ENCODE measurements around the gene CEP162. TPM values are rescaled to one million over a fixed set of nuclear protein-coding genes. Genes with fewer than 3 reads are reported as not detected.

The CEP162 gene
- total RNA-seq, 1 experiment from 2014 or later, result 2.4 TPM

- CTCF ChIA-PET, result interaction anchor here (0.7 to 1.0 kb wide), 2 partner anchors 10 to 11 kb away, joined by 4 read pairs; no protein-coding TSS in a partner anchor
- H3K9me3 Mint-ChIP-seq (ENCODE audit: unreplicated experiment), result peaks cover 1% of the 10 kb centered on the region
- H3K4me3 Mint-ChIP-seq (ENCODE audit: unreplicated experiment), result no peak overlapping the region
- intact Hi-C loops (cut with micrococcal nuclease), result no loop called here
- no peak for TF ChIP-seq CTCF (IDR thresholded peaks at IDR 0.05; ENCODE audit: unreplicated experiment)
- H3K27me3 Mint-ChIP-seq (ENCODE audit: insufficient read depth, unreplicated experiment), result no peaks in the 10 kb centered on the region
- no TSS peak for BruUV-seq (replicated peaks)
- H3K27ac Mint-ChIP-seq (ENCODE audit: low read depth, unreplicated experiment), result no peak overlapping the region
- DNase-seq (ENCODE audit: unreplicated experiment), result peak; percentile 34
- POLR2A ChIA-PET, result interaction anchor here (0.6 to 0.8 kb wide), 3 partner anchors 70 to 802 kb away, joined by 3 to 4 read pairs (median 3); no protein-coding TSS in a partner anchor
- no peaks in the 10 kb centered on the region for H3K36me3 Mint-ChIP-seq (ENCODE audit: insufficient read depth, unreplicated experiment)
- H3K4me1 Mint-ChIP-seq (ENCODE audit: insufficient read depth, unreplicated experiment), result peaks cover 15% of the 10 kb centered on the region
These were observed 36.1 kb upstream of the CEP162 start for GRCh38 chr6:84263557-84263956.

GRCh38 chr6:84260926-84261325 is 33.5 kb upstream of the CEP162 start:
- peaks cover 16% of the 10 kb centered on the region for H3K4me1 Mint-ChIP-seq (ENCODE audit: insufficient read depth, unreplicated experiment)
- BruUV-seq (replicated peaks), result no TSS peak
- no peaks in the 10 kb centered on the region for H3K9me3 Mint-ChIP-seq (ENCODE audit: unreplicated experiment)
- H3K4me3 Mint-ChIP-seq (ENCODE audit: unreplicated experiment), result no peak overlapping the region
- H3K27ac Mint-ChIP-seq (ENCODE audit: low read depth, unreplicated experiment), result no peak overlapping the region
- no peaks in the 10 kb centered on the region for H3K27me3 Mint-ChIP-seq (ENCODE audit: insufficient read depth, unreplicated experiment)
- DNase-seq (ENCODE audit: unreplicated experiment), result peak; percentile 52
- intact Hi-C loops (cut with micrococcal nuclease), result no loop called here
- CTCF ChIA-PET, result interaction anchor here (0.6 to 1.3 kb wide), 2 partner anchors 52 to 864 kb away, joined by 3 read pairs; no protein-coding TSS in a partner anchor
- no peaks in the 10 kb centered on the region for H3K36me3 Mint-ChIP-seq (ENCODE audit: insufficient read depth, unreplicated experiment)
- POLR2A ChIA-PET, result interaction anchor here (1.2 kb wide), 1 partner anchor 300 kb away, joined by 3 read pairs; no protein-coding TSS in a partner anchor
- TF ChIP-seq CTCF (IDR thresholded peaks at IDR 0.05; ENCODE audit: unreplicated experiment), result no peak

GRCh38 chr6:84260196-84260595 is 32.8 kb upstream of the CEP162 start:
- no peak for DNase-seq (ENCODE audit: unreplicated experiment)
- Mint-ChIP-seq H3K36me3 (ENCODE audit: insufficient read depth, unreplicated experiment) (no peaks in the 10 kb centered on the region), H3K4me1 (ENCODE audit: insufficient read depth, unreplicated experiment) (peaks cover 16% of the 10 kb centered on the region), H3K9me3 (ENCODE audit: unreplicated experiment) (no peaks in the 10 kb centered on the region), H3K27ac (ENCODE audit: low read depth, unreplicated experiment) (no peak overlapping the region), H3K27me3 (ENCODE audit: insufficient read depth, unreplicated experiment) (no peaks in the 10 kb centered on the region), H3K4me3 (ENCODE audit: unreplicated experiment) (no peak overlapping the region)
- intact Hi-C loops (cut with micrococcal nuclease), result no loop called here
- POLR2A ChIA-PET, result interaction anchor here (0.7 to 1.2 kb wide), 2 partner anchors 32 to 299 kb away, joined by 3 to 4 read pairs; no protein-coding TSS in a partner anchor
- no TSS peak for BruUV-seq (replicated peaks)
- no peak for TF ChIP-seq CTCF (IDR thresholded peaks at IDR 0.05; ENCODE audit: unreplicated experiment)
- CTCF ChIA-PET, result interaction anchor here (0.6 to 1.3 kb wide), 3 partner anchors 39 to 865 kb away, joined by 3 read pairs; no protein-coding TSS in a partner anchor

GRCh38 chr6:84258866-84259265 is 31.4 kb upstream of the CEP162 start:
- no peak overlapping the region for H3K4me3 Mint-ChIP-seq (ENCODE audit: unreplicated experiment)
- intact Hi-C loops (cut with micrococcal nuclease), result no loop called here

More at GRCh38 chr6:84258866-84259265, 31.4 kb upstream of the CEP162 start:
- H3K4me1 Mint-ChIP-seq (ENCODE audit: insufficient read depth, unreplicated experiment), result peaks cover 16% of the 10 kb centered on the region
- no TSS peak for BruUV-seq (replicated peaks)
- H3K36me3 Mint-ChIP-seq (ENCODE audit: insufficient read depth, unreplicated experiment), result no peaks in the 10 kb centered on the region
- POLR2A ChIA-PET, result no interaction called here
- no peak for DNase-seq (ENCODE audit: unreplicated experiment)
- no peaks in the 10 kb centered on the region for H3K27me3 Mint-ChIP-seq (ENCODE audit: insufficient read depth, unreplicated experiment)
- TF ChIP-seq CTCF (IDR thresholded peaks at IDR 0.05; ENCODE audit: unreplicated experiment), result no peak
- CTCF ChIA-PET, result no interaction called here
- H3K27ac Mint-ChIP-seq (ENCODE audit: low read depth, unreplicated experiment), result no peak overlapping the region
- no peaks in the 10 kb centered on the region for H3K9me3 Mint-ChIP-seq (ENCODE audit: unreplicated experiment)

Measured in MCF 10A (cell line).